Osteocyte (in vitro differentiated cells): ENCODE data around the gene C1orf159. TPM values are rescaled to one million over a fixed set of nuclear protein-coding genes. Genes with fewer than 3 reads are reported as not detected.
A peak's percentile ranks its signal among the peaks of the same experiment; 100 is the strongest.
"Not testable (repeated sequence)": the region's sequence is repeated elsewhere in the genome, so short reads cannot be mapped to it uniquely, and the experiment has no call there.

Source experiments
- DNase-seq: peaks from one replicate; pipeline ENCODE4 v3.0.0; 2021; ENCODE audit warnings: mixed read lengths; ENCODE audit not compliant: unreplicated experiment; ENCODE audit errors: extremely low spot score
- H3K27ac Mint-ChIP-seq: one replicate; pipeline ENCODE4 v1.8.0; 2021; ENCODE audit warnings: mild to moderate bottlenecking, mixed read lengths; ENCODE audit not compliant: unreplicated experiment
- H3K27me3 Mint-ChIP-seq: one replicate; pipeline ENCODE4 v1.8.0; 2021; ENCODE audit warnings: mixed read lengths; ENCODE audit not compliant: unreplicated experiment
- H3K36me3 Mint-ChIP-seq: one replicate; pipeline ENCODE4 v1.8.0; 2021; ENCODE audit warnings: mixed read lengths; ENCODE audit not compliant: unreplicated experiment
- H3K4me1 Mint-ChIP-seq: one replicate; pipeline ENCODE4 v1.8.0; 2021; ENCODE audit warnings: mixed read lengths; ENCODE audit not compliant: unreplicated experiment
- H3K4me3 Mint-ChIP-seq: one replicate; pipeline ENCODE4 v1.8.0; 2021; ENCODE audit warnings: mild to moderate bottlenecking, moderate library complexity, mixed read lengths; ENCODE audit not compliant: unreplicated experiment
- H3K9me3 Mint-ChIP-seq: one replicate; pipeline ENCODE4 v1.8.0; 2021; ENCODE audit warnings: mixed read lengths; ENCODE audit not compliant: unreplicated experiment
- CTCF ChIP-seq: fragments of 200-600 bp; sonication (generic); IDR thresholded peaks from 2 replicates; pipeline ENCODE4 v1.5.0; 2021; ENCODE audit warnings: antibody characterized with exemption, mild to moderate bottlenecking, moderate library complexity
- total RNA-seq: library from RNA; stranded (reverse); gene quantifications from 2 replicates; pipeline ENCODE4 v1.2.1, GENCODE V29; 2021

Gene C1orf159
- total RNA-seq, 1 donor from 2014 or later = 16.9 TPM

- Mint-ChIP-seq H3K36me3 (peaks cover 3% of the 10 kb centered on the region), H3K9me3 (peaks cover 8% of the 10 kb centered on the region)
Observed at GRCh38 chr1:1098681-1099421, 17.0 kb downstream of the C1orf159 start.

GRCh38 chr1:1096136-1096535, 19.8 kb downstream of the C1orf159 start:
- H3K27me3 Mint-ChIP-seq, H3K36me3 Mint-ChIP-seq, H3K9me3 Mint-ChIP-seq, H3K4me1 Mint-ChIP-seq, H3K4me3 Mint-ChIP-seq, H3K27ac Mint-ChIP-seq: not testable (repeated sequence)
- DNase-seq = peak; percentile 57

More at GRCh38 chr1:1098681-1099421, 17.0 kb downstream of the C1orf159 start:
- H3K27me3 Mint-ChIP-seq = no peaks in the 10 kb centered on the region
- peak; percentile 7 for DNase-seq
- TF ChIP-seq CTCF = no peak
- no peaks in the 10 kb centered on the region for H3K4me1 Mint-ChIP-seq
- H3K4me3 Mint-ChIP-seq = no peak overlapping the region
- no peak overlapping the region for H3K27ac Mint-ChIP-seq

- DNase-seq = peak; percentile 30
- Mint-ChIP-seq H3K4me3 (no peak overlapping the region), H3K27me3 (no peaks in the 10 kb centered on the region), H3K4me1 (no peaks in the 10 kb centered on the region), H3K9me3 (peaks cover 8% of the 10 kb centered on the region), H3K27ac (no peak overlapping the region), H3K36me3 (no peaks in the 10 kb centered on the region)
- no peak for TF ChIP-seq CTCF
Observed at GRCh38 chr1:1094981-1095380, 20.9 kb downstream of the C1orf159 start.

- H3K9me3 Mint-ChIP-seq = no peaks in the 10 kb centered on the region
- no peaks in the 10 kb centered on the region for H3K27me3 Mint-ChIP-seq
- H3K4me1 Mint-ChIP-seq = no peaks in the 10 kb centered on the region
- no peak overlapping the region for H3K27ac Mint-ChIP-seq
- H3K36me3 Mint-ChIP-seq = no peaks in the 10 kb centered on the region
- peak; percentile 73 for DNase-seq
- no peak for TF ChIP-seq CTCF
- H3K4me3 Mint-ChIP-seq = no peak overlapping the region
Observed at GRCh38 chr1:1093610-1093943, 22.3 kb downstream of the C1orf159 start.

GRCh38 chr1:1092894-1093609, 22.8 kb downstream of the C1orf159 start:
- Mint-ChIP-seq H3K9me3 (no peaks in the 10 kb centered on the region), H3K36me3 (no peaks in the 10 kb centered on the region), H3K4me3 (no peak overlapping the region), H3K27me3 (no peaks in the 10 kb centered on the region), H3K4me1 (no peaks in the 10 kb centered on the region), H3K27ac (no peak overlapping the region)
- no peak for TF ChIP-seq CTCF
- DNase-seq = peak; percentile 72
